GM12875 (cell line): Measurements from ENCODE around the gene G0S2.

ENCODE experiments used
- H3K4me3 ChIP-seq: one replicate; pipeline ENCODE4 v1.5.1; 2011; ENCODE audit warnings: low read depth, low read length, control low read depth
- CTCF ChIP-seq: IDR thresholded peaks from 2 replicates; pipeline ENCODE4 v1.5.1; 2011; ENCODE audit warnings: low read depth, mild to moderate bottlenecking, control low read depth, inconsistent platforms, low read length, moderate library complexity, borderline replicate concordance; ENCODE audit not compliant: insufficient read depth

G0S2 gene

GRCh38 chr1:209678981-209679539, 3.8 kb downstream of the G0S2 start:
- TF ChIP-seq CTCF, result no peak
- H3K4me3 ChIP-seq, result no peak overlapping the region

GRCh38 chr1:209685821-209686220, 10.6 kb downstream of the G0S2 start:
- TF ChIP-seq CTCF, result no peak
- H3K4me3 ChIP-seq, result no peak overlapping the region

GRCh38 chr1:209686322-209686721, 11.1 kb downstream of the G0S2 start:
- no peak for TF ChIP-seq CTCF

GRCh38 chr1:209688746-209689234, 13.6 kb downstream of the G0S2 start:
- no peak overlapping the region for H3K4me3 ChIP-seq
- no peak for TF ChIP-seq CTCF

More at GRCh38 chr1:209686322-209686721, 11.1 kb downstream of the G0S2 start:
- no peak overlapping the region for H3K4me3 ChIP-seq

- H3K4me3 ChIP-seq, result no peak overlapping the region
- no peak for TF ChIP-seq CTCF
Measured at GRCh38 chr1:209689477-209689876, 14.3 kb downstream of the G0S2 start.

- no peak overlapping the region for H3K4me3 ChIP-seq
- TF ChIP-seq CTCF, result no peak
Measured at GRCh38 chr1:209691237-209691636, 16.0 kb downstream of the G0S2 start.

GRCh38 chr1:209692296-209692695, 17.1 kb downstream of the G0S2 start:
- TF ChIP-seq CTCF, result no peak
- no peak overlapping the region for H3K4me3 ChIP-seq
